Hepatocyte (in vitro differentiated cells): ENCODE results near the gene TK2.

Experiments used
- EZH2 ChIP-seq: fragments of 200-600 bp; sonication (generic); IDR thresholded peaks from 2 replicates; pipeline ENCODE4 v1.6.1; 2016; ENCODE audit warnings: antibody characterized with exemption, mild to moderate bottlenecking, borderline replicate concordance
- TF ChIP-seq, protein P1 (sequence below): fragments of 200-600 bp; sonication (generic); IDR thresholded peaks from 2 replicates; pipeline ENCODE4 v1.5.1; 2016; ENCODE audit warnings: antibody characterized with exemption, mild to moderate bottlenecking; ENCODE audit not compliant: poor library complexity

DNA sequence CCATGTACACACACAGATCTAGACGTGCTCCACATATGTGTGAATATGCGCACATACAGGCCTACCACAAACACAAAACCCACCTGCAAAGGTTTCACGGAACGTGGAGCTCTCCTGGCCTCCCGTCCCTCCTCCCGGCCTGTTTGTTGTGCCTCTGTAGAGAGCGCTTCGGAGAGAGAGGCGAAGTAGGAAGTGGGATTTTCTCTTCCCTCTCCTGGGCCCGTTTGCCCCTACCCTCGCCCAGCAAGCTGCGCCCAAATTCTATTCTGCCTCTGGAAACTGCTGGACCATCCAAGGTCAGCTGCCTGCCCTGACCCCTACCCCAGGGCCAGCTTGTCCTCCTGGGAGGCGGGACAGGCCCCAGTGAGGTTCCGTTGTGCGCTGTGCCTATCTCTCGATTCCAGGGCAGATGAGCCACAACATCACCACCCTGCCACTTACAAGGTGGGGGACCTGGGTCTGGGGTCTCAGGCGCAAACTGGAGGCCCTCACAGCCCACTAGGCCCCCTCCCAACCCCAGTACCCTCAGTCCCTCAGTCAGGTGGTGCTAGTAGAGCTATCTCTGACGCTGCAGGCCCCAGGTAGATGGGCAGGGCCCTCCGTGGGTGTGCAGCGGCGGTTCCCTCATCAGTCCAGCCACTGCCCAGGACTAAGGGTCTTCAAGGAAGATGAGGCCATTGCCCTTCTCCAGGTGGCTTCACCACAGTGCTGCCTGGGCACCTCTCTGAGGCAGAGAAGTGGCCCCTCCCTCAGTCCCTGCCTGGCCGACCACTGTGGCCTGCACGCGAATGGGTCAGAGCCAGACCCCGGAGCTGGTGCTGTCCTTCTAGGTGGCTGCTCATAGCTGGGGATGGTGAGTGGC is 68.6 kb downstream of the TK2 start:
- TF ChIP-seq, protein P1, sequence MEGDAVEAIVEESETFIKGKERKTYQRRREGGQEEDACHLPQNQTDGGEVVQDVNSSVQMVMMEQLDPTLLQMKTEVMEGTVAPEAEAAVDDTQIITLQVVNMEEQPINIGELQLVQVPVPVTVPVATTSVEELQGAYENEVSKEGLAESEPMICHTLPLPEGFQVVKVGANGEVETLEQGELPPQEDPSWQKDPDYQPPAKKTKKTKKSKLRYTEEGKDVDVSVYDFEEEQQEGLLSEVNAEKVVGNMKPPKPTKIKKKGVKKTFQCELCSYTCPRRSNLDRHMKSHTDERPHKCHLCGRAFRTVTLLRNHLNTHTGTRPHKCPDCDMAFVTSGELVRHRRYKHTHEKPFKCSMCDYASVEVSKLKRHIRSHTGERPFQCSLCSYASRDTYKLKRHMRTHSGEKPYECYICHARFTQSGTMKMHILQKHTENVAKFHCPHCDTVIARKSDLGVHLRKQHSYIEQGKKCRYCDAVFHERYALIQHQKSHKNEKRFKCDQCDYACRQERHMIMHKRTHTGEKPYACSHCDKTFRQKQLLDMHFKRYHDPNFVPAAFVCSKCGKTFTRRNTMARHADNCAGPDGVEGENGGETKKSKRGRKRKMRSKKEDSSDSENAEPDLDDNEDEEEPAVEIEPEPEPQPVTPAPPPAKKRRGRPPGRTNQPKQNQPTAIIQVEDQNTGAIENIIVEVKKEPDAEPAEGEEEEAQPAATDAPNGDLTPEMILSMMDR, result no peak
- TF ChIP-seq EZH2, result no peak
